OCI-LY1 (cell line): ENCODE results near the gene EFEMP1.

Experiments used
- H2AFZ ChIP-seq: fragments of 200-600 bp; sonication (generic), shearing (Covaris generic); 2 replicates; pipeline ENCODE4 v1.6.0; 2014; ENCODE audit warnings: antibody characterized with exemption, mild to moderate bottlenecking, low read length
- H3F3A ChIP-seq: fragments of 200-600 bp; sonication (generic), shearing (Covaris generic); 2 replicates; pipeline ENCODE4 v1.6.0; 2014; ENCODE audit warnings: mild to moderate bottlenecking, antibody characterized with exemption, low read length, moderate library complexity; ENCODE audit not compliant: insufficient read depth
- H3K27ac ChIP-seq: fragments of 200-600 bp; sonication (generic); 2 replicates; pipeline ENCODE4 v1.5.1; 2014; ENCODE audit warnings: low read length, mixed run types, mild to moderate bottlenecking, low read depth; ENCODE audit not compliant: poor library complexity, severe bottlenecking
- H3K27me3 ChIP-seq: fragments of 200-600 bp; sonication (generic); 2 replicates; pipeline ENCODE4 v1.6.0; 2014; ENCODE audit warnings: antibody characterized with exemption, mild to moderate bottlenecking, low read length, moderate library complexity; ENCODE audit not compliant: insufficient read depth
- H3K36me3 ChIP-seq: fragments of 200-600 bp; sonication (generic); 2 replicates; pipeline ENCODE4 v1.6.1; 2014; ENCODE audit warnings: mild to moderate bottlenecking, antibody characterized with exemption, low read length, moderate library complexity, mixed read lengths; ENCODE audit not compliant: insufficient read depth
- H3K4me1 ChIP-seq: fragments of 200-600 bp; sonication (generic); 2 replicates; pipeline ENCODE4 v1.5.1; 2014; ENCODE audit warnings: mild to moderate bottlenecking, low read length, moderate library complexity; ENCODE audit not compliant: insufficient read depth, severe bottlenecking
- H3K4me2 ChIP-seq: fragments of 200-600 bp; sonication (generic), shearing (Covaris generic); 2 replicates; pipeline ENCODE4 v1.6.1; 2014; ENCODE audit warnings: low read length
- H3K4me3 ChIP-seq: fragments of 200-600 bp; sonication (generic); 2 replicates; pipeline ENCODE4 v1.5.1; 2014; ENCODE audit warnings: low read length, low read depth, mild to moderate bottlenecking, mixed read lengths; ENCODE audit not compliant: poor library complexity, severe bottlenecking
- H3K79me2 ChIP-seq: fragments of 200-600 bp; shearing (Covaris generic); 2 replicates; pipeline ENCODE4 v1.6.1; 2016; ENCODE audit warnings: mixed run types, low read length, mixed read lengths; ENCODE audit not compliant: insufficient read depth
- H3K9ac ChIP-seq: fragments of 200-600 bp; sonication (generic), shearing (Covaris generic); 2 replicates; pipeline ENCODE4 v1.6.1; 2014; ENCODE audit warnings: mild to moderate bottlenecking, low read length, mixed read lengths
- H3K9me2 ChIP-seq: fragments of 200-600 bp; sonication (generic), shearing (Covaris generic); 2 replicates; pipeline ENCODE4 v1.6.1; 2014; ENCODE audit warnings: low read depth, mild to moderate bottlenecking, low read length, mixed read lengths
- H3K9me3 ChIP-seq: fragments of 200-600 bp; shearing (Covaris generic); 2 replicates; pipeline ENCODE4 v1.6.1; 2014; ENCODE audit warnings: low read length, mixed read lengths
- H4K20me1 ChIP-seq: fragments of 200-600 bp; sonication (generic), shearing (Covaris generic); 2 replicates; pipeline ENCODE4 v1.6.0; 2016; ENCODE audit warnings: mild to moderate bottlenecking, low read length; ENCODE audit not compliant: insufficient read depth
- EZH2 ChIP-seq: fragments of 200-600 bp; sonication (generic), shearing (Covaris generic); IDR thresholded peaks from 2 replicates; pipeline ENCODE4 v1.8.0; 2017; ENCODE audit warnings: borderline replicate concordance, mixed run types, mild to moderate bottlenecking, antibody characterized with exemption, low read length, moderate library complexity, mixed read lengths
- TF ChIP-seq, protein P1 (sequence below): fragments of 200-600 bp; sonication (generic), shearing (Covaris generic); IDR thresholded peaks from 2 replicates; pipeline ENCODE4 v1.5.1; 2017; ENCODE audit warnings: mild to moderate bottlenecking, antibody characterized with exemption, low read length, moderate library complexity, mixed read lengths

Gene EFEMP1

DNA sequence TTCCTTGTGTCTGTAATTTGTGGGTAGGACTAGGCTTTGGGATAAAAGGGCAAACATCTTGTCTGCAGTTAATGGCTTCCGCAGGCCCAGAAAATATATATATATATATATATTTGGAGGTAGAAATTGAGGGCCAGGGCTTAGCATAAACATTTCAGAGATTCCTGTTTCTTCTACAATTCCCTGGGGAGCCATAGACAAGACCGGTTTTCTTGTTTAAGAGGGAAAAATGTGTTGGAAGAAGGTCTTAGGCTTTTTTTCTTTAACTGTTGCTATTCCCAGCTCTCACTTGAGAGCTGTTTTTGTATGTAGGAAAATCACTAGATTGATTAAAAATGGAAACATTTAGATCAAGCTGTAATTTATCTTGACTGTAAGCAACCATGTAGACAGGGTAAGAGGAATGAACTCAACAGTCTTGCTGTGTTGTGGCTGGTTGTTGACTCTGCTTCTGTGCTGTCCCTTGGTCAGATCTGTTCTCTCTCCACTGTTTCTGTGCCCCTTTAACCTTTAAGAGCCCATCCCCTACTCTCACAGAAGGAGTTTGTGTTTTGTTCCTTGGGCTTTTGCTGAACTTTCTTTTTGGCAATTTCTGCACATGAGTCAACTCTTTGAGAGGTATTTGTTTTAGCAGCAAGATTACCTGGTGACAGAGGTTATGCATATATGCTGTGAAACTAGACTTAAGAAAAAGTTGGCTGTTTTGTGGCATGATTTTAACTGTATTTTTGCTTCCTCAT is 58.3 kb downstream of the EFEMP1 start:
- TF ChIP-seq EZH2 = no peak
- TF ChIP-seq, protein P1, sequence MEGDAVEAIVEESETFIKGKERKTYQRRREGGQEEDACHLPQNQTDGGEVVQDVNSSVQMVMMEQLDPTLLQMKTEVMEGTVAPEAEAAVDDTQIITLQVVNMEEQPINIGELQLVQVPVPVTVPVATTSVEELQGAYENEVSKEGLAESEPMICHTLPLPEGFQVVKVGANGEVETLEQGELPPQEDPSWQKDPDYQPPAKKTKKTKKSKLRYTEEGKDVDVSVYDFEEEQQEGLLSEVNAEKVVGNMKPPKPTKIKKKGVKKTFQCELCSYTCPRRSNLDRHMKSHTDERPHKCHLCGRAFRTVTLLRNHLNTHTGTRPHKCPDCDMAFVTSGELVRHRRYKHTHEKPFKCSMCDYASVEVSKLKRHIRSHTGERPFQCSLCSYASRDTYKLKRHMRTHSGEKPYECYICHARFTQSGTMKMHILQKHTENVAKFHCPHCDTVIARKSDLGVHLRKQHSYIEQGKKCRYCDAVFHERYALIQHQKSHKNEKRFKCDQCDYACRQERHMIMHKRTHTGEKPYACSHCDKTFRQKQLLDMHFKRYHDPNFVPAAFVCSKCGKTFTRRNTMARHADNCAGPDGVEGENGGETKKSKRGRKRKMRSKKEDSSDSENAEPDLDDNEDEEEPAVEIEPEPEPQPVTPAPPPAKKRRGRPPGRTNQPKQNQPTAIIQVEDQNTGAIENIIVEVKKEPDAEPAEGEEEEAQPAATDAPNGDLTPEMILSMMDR = no peak
- H3K4me3 ChIP-seq = no peak overlapping the region
- H3K4me2 ChIP-seq = no peak overlapping the region
- no peaks in the 10 kb centered on the region for H3K9me2 ChIP-seq
- H3K27me3 ChIP-seq = no peaks in the 10 kb centered on the region; the same call in 1 of the 2 replicates
- no peaks in the 10 kb centered on the region for H3K4me1 ChIP-seq
- no peaks in the 10 kb centered on the region for H3F3A ChIP-seq
- H3K9ac ChIP-seq = no peak overlapping the region
- H3K36me3 ChIP-seq = no peaks in the 10 kb centered on the region
- H3K79me2 ChIP-seq = no peaks in the 10 kb centered on the region
- H3K9me3 ChIP-seq = no peaks in the 10 kb centered on the region
- no peak overlapping the region for H2AFZ ChIP-seq
- H4K20me1 ChIP-seq = no peaks in the 10 kb centered on the region
- H3K27ac ChIP-seq = no peak overlapping the region

DNA sequence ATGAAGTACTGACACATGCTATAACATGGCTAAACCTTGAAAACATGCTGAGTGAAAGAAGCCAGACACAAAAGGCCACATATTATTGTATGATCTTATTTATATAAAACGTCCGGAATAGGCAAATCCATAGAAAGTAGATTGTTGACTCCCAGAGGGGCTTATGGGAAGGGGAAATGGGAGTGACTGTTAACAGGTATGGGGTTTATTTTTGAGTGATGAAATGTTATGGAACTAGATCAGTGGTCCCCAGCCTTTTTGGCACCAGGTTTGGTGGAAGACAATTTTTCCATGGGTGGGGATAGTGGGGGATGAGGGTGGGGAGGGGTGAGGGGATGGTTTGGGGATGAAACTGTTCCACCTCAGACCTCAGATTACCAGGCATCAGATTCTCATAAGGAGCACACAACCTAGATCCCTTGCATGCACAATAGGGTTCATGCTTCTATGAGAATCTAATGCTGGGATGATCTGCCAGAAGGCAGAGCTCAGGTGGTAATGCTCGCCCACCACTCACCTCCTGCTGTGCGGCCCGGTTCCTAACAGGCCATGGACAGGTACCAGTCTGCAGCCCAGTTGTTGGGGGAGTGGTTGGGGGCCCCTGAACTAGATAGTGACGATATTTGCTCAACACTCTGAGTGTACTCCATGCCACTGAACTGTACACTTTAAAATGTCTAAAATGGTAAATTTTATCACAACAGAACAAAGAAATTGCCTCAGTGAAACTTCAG is 59.1 kb downstream of the EFEMP1 start:
- Histone ChIP-seq H3K4me2 (no peak overlapping the region), H4K20me1 (no peaks in the 10 kb centered on the region), H3K9me3 (no peaks in the 10 kb centered on the region), H3K27me3 (no peaks in the 10 kb centered on the region; the same call in 1 of the 2 replicates), H3K27ac (no peak overlapping the region), H3F3A (no peaks in the 10 kb centered on the region), H3K79me2 (no peaks in the 10 kb centered on the region), H3K36me3 (no peaks in the 10 kb centered on the region), H2AFZ (no peak overlapping the region), H3K9me2 (no peaks in the 10 kb centered on the region), H3K9ac (no peak overlapping the region), H3K4me3 (no peak overlapping the region), H3K4me1 (no peaks in the 10 kb centered on the region)
- TF ChIP-seq, protein P1 = no peak
- TF ChIP-seq EZH2 = no peak

DNA sequence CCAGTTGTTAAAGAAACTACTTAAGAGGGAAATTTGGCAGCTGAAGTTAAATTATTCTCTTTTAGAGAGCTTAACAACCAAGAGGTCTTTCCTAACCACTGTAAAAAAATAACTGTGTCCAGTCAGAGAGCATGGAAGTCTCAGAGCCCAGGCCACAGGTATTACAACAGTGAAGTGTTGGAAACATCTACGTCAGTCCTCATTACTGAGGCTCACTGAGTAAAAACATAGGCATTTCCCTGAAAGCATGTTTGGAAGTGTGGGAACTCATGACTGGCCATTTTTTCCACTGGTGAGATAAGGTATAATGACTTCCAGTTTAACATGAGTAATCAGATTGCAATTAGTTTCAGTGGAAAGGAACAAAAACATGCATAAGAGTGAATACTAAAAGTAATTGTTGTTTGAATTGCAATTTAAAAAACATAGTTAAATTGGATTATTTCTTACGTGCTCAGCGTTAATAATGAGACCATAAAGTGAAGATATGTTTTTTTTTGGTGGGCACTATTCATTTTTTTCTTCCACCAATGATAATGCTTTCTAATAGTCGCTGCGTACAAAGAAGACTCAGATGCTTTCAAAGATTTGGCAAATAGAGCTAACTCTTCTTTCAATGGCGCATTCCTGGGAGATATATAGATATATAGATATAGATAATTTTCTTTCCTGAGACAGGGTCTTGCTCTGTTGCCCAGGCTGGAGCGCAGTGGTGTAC is 60.8 kb downstream of the EFEMP1 start:
- Histone ChIP-seq H3K36me3 (no peaks in the 10 kb centered on the region), H3K27me3 (no peaks in the 10 kb centered on the region; the same call in 1 of the 2 replicates), H2AFZ (no peak overlapping the region), H3K27ac (no peak overlapping the region), H3K4me3 (no peak overlapping the region), H3K79me2 (no peaks in the 10 kb centered on the region), H3K4me1 (no peaks in the 10 kb centered on the region), H3K4me2 (no peak overlapping the region), H3K9ac (no peak overlapping the region), H4K20me1 (no peaks in the 10 kb centered on the region), H3F3A (no peaks in the 10 kb centered on the region), H3K9me3 (no peaks in the 10 kb centered on the region), H3K9me2 (no peaks in the 10 kb centered on the region)
- TF ChIP-seq, protein P1 = no peak
- no peak for TF ChIP-seq EZH2
